ENCODE data around the gene ENPP4.

The ENPP4 gene

GRCh38 chr6:46189726-46190125, 59.9 kb downstream of the ENPP4 start:
- DNase-seq (ENCODE audit: insufficient read length, low spot score): no peak
- no peak for TF ChIP-seq TAF1 (IDR thresholded peaks at IDR 0.05; ENCODE audit: low read depth, low read length)
- no peak for FAIRE-seq

GRCh38 chr6:46190889-46191288, 61.1 kb downstream of the ENPP4 start:
- FAIRE-seq: no peak
- no peak for DNase-seq (ENCODE audit: insufficient read length, low spot score)
- TF ChIP-seq POU2F2 (IDR thresholded peaks at IDR 0.05; ENCODE audit: low read depth, low read length) (no peak), TAF1 (IDR thresholded peaks at IDR 0.05; ENCODE audit: low read depth, low read length) (no peak), POLR2AphosphoS5 (IDR thresholded peaks at IDR 0.05; ENCODE audit: low read depth, low read length) (no peak), PAX5 (IDR thresholded peaks at IDR 0.05; ENCODE audit: insufficient read depth, low read length, severe bottlenecking) (no peak), POLR2A (IDR thresholded peaks at IDR 0.05; ENCODE audit: low read depth, low read length) (no peak), SPI1 (IDR thresholded peaks at IDR 0.05; ENCODE audit: low read depth, low read length) (no peak)

DNA sequence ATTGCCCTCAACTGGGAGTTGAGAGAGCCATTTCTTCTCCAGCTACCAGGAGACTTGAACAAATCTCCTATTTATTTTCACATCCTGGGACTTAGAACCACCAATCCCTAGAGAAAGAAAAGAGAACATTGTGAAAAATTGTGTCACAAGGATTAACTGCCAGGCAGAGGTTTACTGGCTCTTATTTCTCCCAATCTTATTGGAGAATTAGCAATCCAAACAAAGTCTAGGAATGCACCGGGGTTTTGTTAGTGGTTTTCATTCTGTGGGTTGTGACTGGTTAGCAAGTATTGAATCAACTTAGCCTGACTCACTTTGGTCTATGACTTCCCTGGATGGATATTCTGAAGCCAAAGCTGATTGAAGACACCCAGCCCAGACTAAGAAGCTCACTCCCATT, 62.2 kb downstream of the ENPP4 start:
- TF ChIP-seq PAX5 (IDR thresholded peaks at IDR 0.05; ENCODE audit: insufficient read depth, low read length, severe bottlenecking) (no peak), POU2F2 (IDR thresholded peaks at IDR 0.05; ENCODE audit: low read depth, low read length) (no peak), SPI1 (IDR thresholded peaks at IDR 0.05; ENCODE audit: low read depth, low read length) (no peak), TAF1 (IDR thresholded peaks at IDR 0.05; ENCODE audit: low read depth, low read length) (no peak), POLR2AphosphoS5 (IDR thresholded peaks at IDR 0.05; ENCODE audit: low read depth, low read length) (no peak), POLR2A (IDR thresholded peaks at IDR 0.05; ENCODE audit: low read depth, low read length) (no peak)
- DNase-seq (ENCODE audit: insufficient read length, low spot score) (no peak), FAIRE-seq (no peak)
